Breast epithelium (tissue), 4 donors: ENCODE results near the gene PTPRM. TPM values are rescaled to one million over a fixed set of nuclear protein-coding genes. Genes with fewer than 3 reads are reported as not detected.

Experiments used
- DNase-seq, 2 donors: peaks; one replicate each; pipeline ENCODE4 v3.0.0-alpha.2; 2019; ENCODE audit warnings: low spot score in 2 of 2
- H3K27ac ChIP-seq, 2 donors: fragments of 200-600 bp; sonication (generic) in 1 of 2; one replicate each; pipeline ENCODE4 v1.5.1; 2016 to 2019; ENCODE audit warnings: mild to moderate bottlenecking in 1 of 2
- H3K27me3 ChIP-seq, 2 donors: fragments of 200-600 bp; sonication (generic) in 1 of 2; one replicate each; pipeline versions ENCODE4 v1.5.1 to v1.6.0; 2017 to 2019; ENCODE audit warnings: control low read depth in 1 of 2, mild to moderate bottlenecking in 1 of 2
- H3K36me3 ChIP-seq: fragments of 200-600 bp; one replicate; pipeline ENCODE4 v1.5.1; 2019
- H3K4me1 ChIP-seq, 2 donors: fragments of 200-600 bp; sonication (generic); one replicate each; pipeline ENCODE4 v1.5.1; 2016 to 2019; ENCODE audit warnings: control low read depth in 1 of 2
- H3K4me3 ChIP-seq, 3 donors: fragments of 200-600 bp; sonication (generic); 1 replicate in 2 of 3; 2 replicates in 1 of 3; pipeline ENCODE4 v1.5.1; 2016 to 2019; ENCODE audit warnings: mild to moderate bottlenecking in 3 of 3, moderate library complexity in 2 of 3
- H3K9me3 ChIP-seq, 2 donors: fragments of 200-600 bp; sonication (generic) in 1 of 2; one replicate each; pipeline ENCODE4 v1.5.1; 2016 to 2019; ENCODE audit warnings: control low read depth in 1 of 2
- CTCF ChIP-seq, 3 donors: fragments of 450-650 bp; IDR thresholded peaks; one replicate each; pipeline ENCODE4 v1.5.1; 2016 to 2017; ENCODE audit warnings: antibody characterized with exemption in 3 of 3, mild to moderate bottlenecking in 3 of 3, moderate library complexity in 3 of 3
- POLR2A ChIP-seq: fragments of 450-650 bp; IDR thresholded peaks from one replicate; pipeline ENCODE4 v1.6.1; 2016; ENCODE audit warnings: antibody characterized with exemption, mild to moderate bottlenecking, moderate library complexity
- POLR2AphosphoS5 ChIP-seq, 3 donors: sonication (generic); formaldehyde crosslinking; IDR thresholded peaks; one replicate each; pipeline ENCODE4 v1.6.1; 2017; ENCODE audit warnings: antibody characterized with exemption in 3 of 3
- intact Hi-C: fragments of 100-400 bp; cut with DNase I; formaldehyde crosslinking; loops from one replicate; pipeline ENCODE4 v1.15.1; 2023; ENCODE audit warnings: low total_unique reads
- total RNA-seq, 3 donors: library from RNA; depleted of rRNA; stranded (reverse); fragments of >200 nt; gene quantifications; one replicate each; pipeline ENCODE4 v1.1.0, GENCODE V29; 2016

The PTPRM gene
- total RNA-seq, 3 donors from 2014 or later = 41.7 to 181 (median 140) TPM

GRCh38 chr18:8001711-8002301, 434.7 kb downstream of the PTPRM start:
- H3K27ac ChIP-seq = no peak overlapping the region

GRCh38 chr18:8003878-8004675, 437.0 kb downstream of the PTPRM start:
- H3K27ac ChIP-seq = no peak overlapping the region
- TF ChIP-seq CTCF (IDR thresholded peaks at IDR 0.05) (no peak), POLR2AphosphoS5 (IDR thresholded peaks at IDR 0.05) (no peak), POLR2A (no peak)
- H3K4me3 ChIP-seq = no peak overlapping the region
- H3K27me3 ChIP-seq = no peaks in the 10 kb centered on the region
- H3K9me3 ChIP-seq = no peaks in the 10 kb centered on the region
- H3K4me1 ChIP-seq = no peaks in the 10 kb centered on the region
- no peak for DNase-seq
- H3K36me3 ChIP-seq = no peaks in the 10 kb centered on the region
- intact Hi-C loops = no loop called here

More at GRCh38 chr18:8001711-8002301, 434.7 kb downstream of the PTPRM start:
- no peaks in the 10 kb centered on the region for H3K4me1 ChIP-seq
- H3K36me3 ChIP-seq = no peaks in the 10 kb centered on the region
- intact Hi-C loops = no loop called here
- no peaks in the 10 kb centered on the region for H3K9me3 ChIP-seq
- no peak for TF ChIP-seq POLR2AphosphoS5 (IDR thresholded peaks at IDR 0.05)
- no peak for TF ChIP-seq POLR2A
- no peak for TF ChIP-seq CTCF (IDR thresholded peaks at IDR 0.05)
- H3K27me3 ChIP-seq = no peaks in the 10 kb centered on the region
- DNase-seq = no peak
- H3K4me3 ChIP-seq = no peak overlapping the region

GRCh38 chr18:8004792-8005191, 437.7 kb downstream of the PTPRM start:
- Histone ChIP-seq H3K27ac (no peak overlapping the region), H3K4me1 (no peaks in the 10 kb centered on the region)
- intact Hi-C loops = no loop called here

GRCh38 chr18:8005870-8006569, 438.9 kb downstream of the PTPRM start:
- no peak overlapping the region for H3K4me3 ChIP-seq
- no peaks in the 10 kb centered on the region for H3K36me3 ChIP-seq
- no peaks in the 10 kb centered on the region for H3K9me3 ChIP-seq
- no peaks in the 10 kb centered on the region for H3K4me1 ChIP-seq
- intact Hi-C loops = no loop called here
- TF ChIP-seq CTCF (IDR thresholded peaks at IDR 0.05) = no peak
- TF ChIP-seq POLR2AphosphoS5 (IDR thresholded peaks at IDR 0.05) = no peak
- no peak for TF ChIP-seq POLR2A
- no peak overlapping the region for H3K27ac ChIP-seq
- no peaks in the 10 kb centered on the region for H3K27me3 ChIP-seq
- DNase-seq = no peak

More at GRCh38 chr18:8004792-8005191, 437.7 kb downstream of the PTPRM start:
- no peaks in the 10 kb centered on the region for H3K9me3 ChIP-seq
- H3K36me3 ChIP-seq = no peaks in the 10 kb centered on the region
- TF ChIP-seq POLR2A (no peak), POLR2AphosphoS5 (IDR thresholded peaks at IDR 0.05) (no peak), CTCF (IDR thresholded peaks at IDR 0.05) (no peak)
- DNase-seq = no peak
- H3K27me3 ChIP-seq = no peaks in the 10 kb centered on the region
- H3K4me3 ChIP-seq = no peak overlapping the region

- H3K9me3 ChIP-seq = no peaks in the 10 kb centered on the region
- TF ChIP-seq POLR2AphosphoS5 (IDR thresholded peaks at IDR 0.05) (no peak), CTCF (IDR thresholded peaks at IDR 0.05) (no peak), POLR2A (no peak)
- no peak for DNase-seq
- no peaks in the 10 kb centered on the region for H3K36me3 ChIP-seq
- H3K27me3 ChIP-seq = no peaks in the 10 kb centered on the region
- no peak overlapping the region for H3K4me3 ChIP-seq
- no peaks in the 10 kb centered on the region for H3K4me1 ChIP-seq
- intact Hi-C loops = no loop called here
- no peak overlapping the region for H3K27ac ChIP-seq
Measured at GRCh38 chr18:8006979-8007378, 439.9 kb downstream of the PTPRM start.
